IMR-90 (cell line): ENCODE measurements around the gene SLC22A31. TPM values are rescaled to one million over a fixed set of nuclear protein-coding genes. Genes with fewer than 3 reads are reported as not detected.

Source experiments
- ATAC-seq: fragments of 200-7000 bp; cut with Tn5 transposase; 2 replicates; pipeline ENCODE4 v1.9.1; 2020; ENCODE audit warnings: low read depth, mild to moderate bottlenecking, moderate library complexity
- BruUV-seq: library from RNA; stranded (reverse); fragments of 400-500 nt; replicated peaks from 2 replicates; lab custom pipeline; 2021; lab: Mats Ljungman, UMichigan
- CTCF ChIA-PET: fragments of 300-600 bp; formaldehyde crosslinking; extraction: SDS; loops from one replicate; lab custom pipeline; 2021; ENCODE audit warnings: antibody characterized with exemption; lab: Yijun Ruan, JAX
- POLR2A ChIA-PET: fragments of 300-600 bp; sonication (Branson Sonifier 250); formaldehyde crosslinking; loops from one replicate; lab custom pipeline; 2022; ENCODE audit warnings: antibody characterized with exemption; ENCODE audit not compliant: unreplicated experiment; lab: Charles Lee
- DNase-seq: peaks from one replicate; pipeline ENCODE4 v3.0.0; 2013
- H2AFZ ChIP-seq: replicated peaks from 2 replicates; pipeline ENCODE3; 2013; ENCODE audit warnings: low read length, mild to moderate bottlenecking; ENCODE audit not compliant: poor library complexity
- H2AK5ac ChIP-seq: 2 replicates; pipeline ENCODE4 v1.6.1; 2013; ENCODE audit warnings: low read depth, low read length, inconsistent platforms
- H2AK9ac ChIP-seq: replicated peaks from 2 replicates; pipeline ENCODE3; 2013; ENCODE audit warnings: mild to moderate bottlenecking, low read depth, low read length, moderate library complexity; ENCODE audit not compliant: poor library complexity
- H2BK120ac ChIP-seq: 2 replicates; pipeline ENCODE4 v1.6.1; 2013; ENCODE audit warnings: low read depth, low read length, inconsistent platforms
- H2BK15ac ChIP-seq: 3 replicates; pipeline ENCODE4 v1.6.1; 2013; ENCODE audit warnings: low read depth, low read length, inconsistent platforms
- H2BK20ac ChIP-seq: 2 replicates; pipeline ENCODE4 v1.6.1; 2013; ENCODE audit warnings: low read depth, mild to moderate bottlenecking, inconsistent platforms, low read length, moderate library complexity
- H2BK5ac ChIP-seq: 2 replicates; pipeline ENCODE4 v1.6.1; 2013; ENCODE audit warnings: mild to moderate bottlenecking, low read depth, low read length, inconsistent platforms; ENCODE audit not compliant: poor library complexity, severe bottlenecking
- H3K14ac ChIP-seq: replicated peaks from 2 replicates; pipeline ENCODE4 v1.6.1; 2013; ENCODE audit warnings: low read depth, low read length, inconsistent platforms
- H3K18ac ChIP-seq: 2 replicates; pipeline ENCODE4 v1.6.1; 2013; ENCODE audit warnings: low read depth, low read length, control low read depth
- H3K23ac ChIP-seq: 2 replicates; pipeline ENCODE4 v1.6.1; 2013; ENCODE audit warnings: low read depth, low read length, inconsistent platforms
- H3K27ac ChIP-seq: 2 replicates; pipeline ENCODE4 v1.5.1; 2013; ENCODE audit warnings: mild to moderate bottlenecking, control low read depth, low read length; ENCODE audit not compliant: insufficient read depth
- H3K27me3 ChIP-seq: 2 replicates; pipeline ENCODE4 v1.6.1; 2013; ENCODE audit warnings: low read length; ENCODE audit not compliant: control insufficient read depth, insufficient read depth
- H3K36me3 ChIP-seq: 2 replicates; pipeline ENCODE4 v1.6.1; 2013; ENCODE audit warnings: low read length, mixed read lengths; ENCODE audit not compliant: control insufficient read depth, insufficient read depth
- H3K4ac ChIP-seq: 2 replicates; pipeline ENCODE4 v1.6.1; 2013; ENCODE audit warnings: low read depth, low read length, inconsistent platforms
- H3K4me1 ChIP-seq: 2 replicates; pipeline ENCODE4 v1.6.1; 2013; ENCODE audit warnings: low read length, mixed read lengths; ENCODE audit not compliant: control insufficient read depth, insufficient read depth
- H3K4me2 ChIP-seq: 2 replicates; pipeline ENCODE4 v1.6.1; 2013; ENCODE audit warnings: low read depth, mild to moderate bottlenecking, control low read depth, low read length, moderate library complexity
- H3K4me3 ChIP-seq: 2 replicates; pipeline ENCODE4 v1.5.1; 2013; ENCODE audit warnings: low read depth, mild to moderate bottlenecking, control low read depth, low read length, moderate library complexity; ENCODE audit not compliant: insufficient read depth
- H3K56ac ChIP-seq: 2 replicates; pipeline ENCODE4 v1.6.1; 2013; ENCODE audit warnings: low read length, inconsistent platforms; ENCODE audit not compliant: insufficient read depth; ENCODE audit errors: extremely low read depth
- H3K79me1 ChIP-seq, 2 experiments: 2 replicates each; pipeline ENCODE4 v1.6.1; 2013; ENCODE audit warnings: low read length in 2 of 2, inconsistent platforms in 1 of 2, low read depth in 1 of 2
- H3K9ac ChIP-seq: 2 replicates; pipeline ENCODE4 v1.6.1; 2013; ENCODE audit warnings: low read depth, low read length, control low read depth
- H3K9me1 ChIP-seq: 2 replicates; pipeline ENCODE4 v1.6.1; 2013; ENCODE audit warnings: low read length, inconsistent platforms; ENCODE audit not compliant: insufficient read depth
- H3K9me3 ChIP-seq: 2 replicates; pipeline ENCODE4 v1.6.1; 2013; ENCODE audit warnings: low read length; ENCODE audit not compliant: control insufficient read depth, insufficient read depth
- H4K20me1 ChIP-seq: 2 replicates; pipeline ENCODE4 v1.6.1; 2013; ENCODE audit warnings: low read length, inconsistent platforms; ENCODE audit not compliant: insufficient read depth
- H4K5ac ChIP-seq: 2 replicates; pipeline ENCODE4 v1.6.1; 2013; ENCODE audit warnings: mild to moderate bottlenecking, low read depth, low read length, control low read depth
- H4K8ac ChIP-seq, 2 experiments: 2 replicates each; pipeline ENCODE4 v1.6.1; 2013; ENCODE audit warnings: low read depth in 2 of 2, low read length in 2 of 2, control low read depth in 1 of 2, inconsistent platforms in 1 of 2
- H4K91ac ChIP-seq: 2 replicates; pipeline ENCODE4 v1.6.1; 2013; ENCODE audit warnings: low read depth, low read length, inconsistent platforms; ENCODE audit not compliant: insufficient read depth
- BHLHE40 ChIP-seq: fragments of 150-350 bp; IDR thresholded peaks from 2 replicates; pipeline ENCODE4 v1.6.1; 2016; ENCODE audit warnings: mild to moderate bottlenecking, low read depth, low read length
- CEBPB ChIP-seq: IDR thresholded peaks from 2 replicates; pipeline ENCODE4 v1.6.1; 2012; ENCODE audit warnings: low read depth, low read length, improper control_type of control experiment
- CHD1 ChIP-seq: IDR thresholded peaks from 2 replicates; pipeline ENCODE4 v1.6.1; 2012; ENCODE audit warnings: low read depth, low read length, improper control_type of control experiment
- FOS ChIP-seq: fragments of 150-350 bp; IDR thresholded peaks from 2 replicates; pipeline ENCODE4 v1.6.1; 2016; ENCODE audit warnings: low read depth, low read length
- MAFK ChIP-seq: IDR thresholded peaks from 2 replicates; pipeline ENCODE4 v1.6.1; 2012; ENCODE audit warnings: low read depth, low read length, improper control_type of control experiment
- MAZ ChIP-seq: IDR thresholded peaks from 2 replicates; pipeline ENCODE4 v1.6.1; 2012; ENCODE audit warnings: low read depth, mild to moderate bottlenecking, low read length, improper control_type of control experiment, moderate library complexity, borderline replicate concordance
- MXI1 ChIP-seq: IDR thresholded peaks from 2 replicates; pipeline ENCODE4 v1.6.1; 2012; ENCODE audit warnings: low read depth, mild to moderate bottlenecking, low read length, moderate library complexity, borderline replicate concordance
- NFE2L2 ChIP-seq: fragments of 150-350 bp; IDR thresholded peaks from 2 replicates; pipeline ENCODE4 v1.6.1; 2016; ENCODE audit warnings: low read depth, mild to moderate bottlenecking, low read length
- POLR2A ChIP-seq: IDR thresholded peaks from 2 replicates; pipeline ENCODE4 v1.6.1; 2012; ENCODE audit warnings: mild to moderate bottlenecking, low read depth, low read length
- RAD21 ChIP-seq: IDR thresholded peaks from 2 replicates; pipeline ENCODE4 v1.6.1; 2012; ENCODE audit warnings: low read length, improper control_type of control experiment
- RFX5 ChIP-seq: IDR thresholded peaks from 2 replicates; pipeline ENCODE4 v1.8.0; 2012; ENCODE audit warnings: low read depth, mild to moderate bottlenecking, low read length, moderate library complexity
- SMC3 ChIP-seq: fragments of 150-350 bp; IDR thresholded peaks from 2 replicates; pipeline ENCODE4 v1.6.1; 2016; ENCODE audit warnings: low read depth, mild to moderate bottlenecking, antibody characterized with exemption, low read length, moderate library complexity
- WGBS, 2 experiments: methylation state at CpG; one replicate each; pipeline versions ENCODE4 v1.1.5 to v1.1.7; 2013; ENCODE audit warnings: missing lambda C conversion rate in 2 of 2; ENCODE audit not compliant: insufficient read length in 1 of 2; ENCODE audit errors: extremely low coverage in 2 of 2; 5-methylcytosine and 5-hydroxymethylcytosine counted together
- dilution Hi-C: fragments of 300-500 bp; cut with HindIII; formaldehyde crosslinking; loops from one replicate; pipeline ENCODE4 v1.14.3; 2018; ENCODE audit warnings: low sequenced_read_pairs; ENCODE audit not compliant: unreplicated experiment
- in situ Hi-C: fragments of 300-500 bp; cut with MboI; formaldehyde crosslinking; loops from 3 replicates; pipeline ENCODE4 v1.14.3; 2019; ENCODE audit warnings: low sequenced_read_pairs, inconsistent platforms, mixed read lengths
- intact Hi-C: fragments of 100-400 bp; cut with micrococcal nuclease; formaldehyde crosslinking; loops from 2 replicates; pipeline ENCODE4 v1.10.0; 2022
- polyA plus RNA-seq, 3 experiments: library from polyadenylated mRNA; depleted of rRNA; stranded (reverse); fragments of >200 nt; gene quantifications; 2 replicates each; pipeline ENCODE4 v1.2.3, GENCODE V29; 2012; ENCODE audit warnings: low replicate concordance in 1 of 3
- total RNA-seq: library from RNA; depleted of rRNA; stranded (reverse); fragments of >200 nt; gene quantifications from 2 replicates; pipeline ENCODE4 v1.2.3, GENCODE V29; 2012
- TF ChIP-seq, protein P1 (sequence below): fragments of 150-350 bp; IDR thresholded peaks from 2 replicates; pipeline ENCODE4 v1.6.1; 2017; ENCODE audit warnings: mild to moderate bottlenecking, antibody characterized with exemption, low read length, low read depth
- TF ChIP-seq, protein P2 (sequence below): fragments of 150-350 bp; IDR thresholded peaks from 2 replicates; pipeline ENCODE4 v1.6.1; 2016; ENCODE audit warnings: low read depth, mild to moderate bottlenecking, low read length, moderate library complexity, borderline replicate concordance
- TF ChIP-seq, protein P3 (sequence below): conservative IDR thresholded peaks from 2 replicates; pipeline ENCODE4 v1.5.1; 2012; ENCODE audit warnings: mild to moderate bottlenecking, low read depth, low read length, improper control_type of control experiment

The SLC22A31 gene
- total and polyA plus RNA-seq, 2 of the 4 experiments (the other 2 are of a cell fraction): 0.18 to 5.5 TPM

DNA sequence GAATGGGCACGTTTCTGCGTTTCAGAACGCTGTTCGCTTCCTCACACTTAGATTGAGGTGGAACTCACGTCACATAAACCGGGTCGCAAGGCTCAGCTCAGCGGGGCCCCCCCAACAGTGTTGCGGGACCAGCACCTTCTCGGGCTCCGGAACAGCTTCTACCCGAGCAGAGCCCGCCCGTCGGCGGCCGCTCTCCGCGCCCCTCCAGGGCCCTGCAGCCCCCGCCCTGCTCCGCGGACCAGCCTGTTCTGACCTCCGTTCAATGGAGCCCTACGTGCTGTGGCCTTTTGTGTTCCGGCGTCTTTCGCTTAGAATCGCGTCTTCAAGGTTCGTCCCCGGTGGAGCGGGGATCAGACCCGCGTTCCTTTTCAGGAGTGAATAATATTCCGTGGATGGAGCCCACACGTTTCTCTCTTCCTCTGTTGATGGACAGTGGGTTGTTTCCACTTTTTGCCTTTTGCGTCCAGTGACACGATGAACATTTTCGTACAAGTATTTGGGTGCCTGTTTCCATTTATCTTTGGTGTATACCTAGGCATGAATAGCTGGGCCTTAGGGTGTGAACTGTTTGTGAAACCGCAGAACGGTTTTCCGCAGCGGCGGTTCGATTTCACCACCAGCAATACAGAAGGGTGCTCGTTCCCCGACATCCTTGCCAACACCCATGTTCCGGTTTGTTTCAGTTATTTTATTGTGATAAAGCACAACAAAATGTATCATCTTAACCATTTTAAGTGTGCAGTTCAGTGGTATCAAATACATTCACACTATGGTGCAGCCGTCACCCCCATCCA is 2.3 kb upstream of the SLC22A31 start:
- Histone ChIP-seq H3K4me1 (peaks cover 7% of the 10 kb centered on the region), H3K9me3 (peaks cover 8% of the 10 kb centered on the region), H2AFZ (no peak overlapping the region), H3K9ac (no peak overlapping the region), H3K56ac (no peak overlapping the region), H3K4me2 (no peak overlapping the region; the same call in 1 of the 2 replicates), H2AK9ac (no peak overlapping the region), H4K8ac (no peak overlapping the region), H3K4me3 (no peak overlapping the region), H2BK5ac (no peak overlapping the region), H3K27me3 (peaks cover 37% of the 10 kb centered on the region), H3K79me1 (no peaks in the 10 kb centered on the region), H2BK15ac (no peak overlapping the region), H3K27ac (no peak overlapping the region), H2BK20ac (no peak overlapping the region), H3K9me1 (no peaks in the 10 kb centered on the region), H3K14ac (no peak overlapping the region), H3K18ac (no peak overlapping the region), H2BK120ac (no peak overlapping the region), H3K23ac (no peak overlapping the region), H3K36me3 (no peaks in the 10 kb centered on the region), H3K4ac (no peak overlapping the region), H4K5ac (no peak overlapping the region), H4K91ac (no peak overlapping the region), H2AK5ac (no peak overlapping the region), H4K20me1 (peaks cover 7% of the 10 kb centered on the region; the same call in 1 of the 2 replicates)
- 29% methylated on average over 21 of the region's 49 CpGs; no CpG with 5 or more reads in 1 of the 2 experiments for whole genome bisulfite sequencing, 2 experiments
- no peak for DNase-seq
- ChIA-PET POLR2A (no interaction called here), CTCF (interaction anchor here (1.0 kb wide), 1 partner anchor 13 kb away, joined by 4 read pairs; no protein-coding TSS in a partner anchor)
- dilution Hi-C loops: no loop called here
- no peak for ATAC-seq
- in situ Hi-C loops: no loop called here
- intact Hi-C loops: no loop called here
- BruUV-seq: no TSS peak
- TF ChIP-seq MAZ (no peak), MXI1 (no peak), MAFK (no peak), RAD21 (no peak), FOS (no peak), RFX5 (no peak), BHLHE40 (no peak), NFE2L2 (no peak), CHD1 (no peak), CEBPB (no peak), SMC3 (no peak), POLR2A (no peak)
- TF ChIP-seq, protein P1, sequence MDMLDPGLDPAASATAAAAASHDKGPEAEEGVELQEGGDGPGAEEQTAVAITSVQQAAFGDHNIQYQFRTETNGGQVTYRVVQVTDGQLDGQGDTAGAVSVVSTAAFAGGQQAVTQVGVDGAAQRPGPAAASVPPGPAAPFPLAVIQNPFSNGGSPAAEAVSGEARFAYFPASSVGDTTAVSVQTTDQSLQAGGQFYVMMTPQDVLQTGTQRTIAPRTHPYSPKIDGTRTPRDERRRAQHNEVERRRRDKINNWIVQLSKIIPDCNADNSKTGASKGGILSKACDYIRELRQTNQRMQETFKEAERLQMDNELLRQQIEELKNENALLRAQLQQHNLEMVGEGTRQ: no peak
- TF ChIP-seq, protein P2, sequence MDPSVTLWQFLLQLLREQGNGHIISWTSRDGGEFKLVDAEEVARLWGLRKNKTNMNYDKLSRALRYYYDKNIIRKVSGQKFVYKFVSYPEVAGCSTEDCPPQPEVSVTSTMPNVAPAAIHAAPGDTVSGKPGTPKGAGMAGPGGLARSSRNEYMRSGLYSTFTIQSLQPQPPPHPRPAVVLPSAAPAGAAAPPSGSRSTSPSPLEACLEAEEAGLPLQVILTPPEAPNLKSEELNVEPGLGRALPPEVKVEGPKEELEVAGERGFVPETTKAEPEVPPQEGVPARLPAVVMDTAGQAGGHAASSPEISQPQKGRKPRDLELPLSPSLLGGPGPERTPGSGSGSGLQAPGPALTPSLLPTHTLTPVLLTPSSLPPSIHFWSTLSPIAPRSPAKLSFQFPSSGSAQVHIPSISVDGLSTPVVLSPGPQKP: no peak
- TF ChIP-seq, protein P3, sequence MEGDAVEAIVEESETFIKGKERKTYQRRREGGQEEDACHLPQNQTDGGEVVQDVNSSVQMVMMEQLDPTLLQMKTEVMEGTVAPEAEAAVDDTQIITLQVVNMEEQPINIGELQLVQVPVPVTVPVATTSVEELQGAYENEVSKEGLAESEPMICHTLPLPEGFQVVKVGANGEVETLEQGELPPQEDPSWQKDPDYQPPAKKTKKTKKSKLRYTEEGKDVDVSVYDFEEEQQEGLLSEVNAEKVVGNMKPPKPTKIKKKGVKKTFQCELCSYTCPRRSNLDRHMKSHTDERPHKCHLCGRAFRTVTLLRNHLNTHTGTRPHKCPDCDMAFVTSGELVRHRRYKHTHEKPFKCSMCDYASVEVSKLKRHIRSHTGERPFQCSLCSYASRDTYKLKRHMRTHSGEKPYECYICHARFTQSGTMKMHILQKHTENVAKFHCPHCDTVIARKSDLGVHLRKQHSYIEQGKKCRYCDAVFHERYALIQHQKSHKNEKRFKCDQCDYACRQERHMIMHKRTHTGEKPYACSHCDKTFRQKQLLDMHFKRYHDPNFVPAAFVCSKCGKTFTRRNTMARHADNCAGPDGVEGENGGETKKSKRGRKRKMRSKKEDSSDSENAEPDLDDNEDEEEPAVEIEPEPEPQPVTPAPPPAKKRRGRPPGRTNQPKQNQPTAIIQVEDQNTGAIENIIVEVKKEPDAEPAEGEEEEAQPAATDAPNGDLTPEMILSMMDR: no peak
